Osteoblast (primary cell): ENCODE data around the gene IMPA2. TPM values are rescaled to one million over a fixed set of nuclear protein-coding genes. Genes with fewer than 3 reads are reported as not detected.

ENCODE experiments used
- DNase-seq: peaks from one replicate; pipeline ENCODE4 v3.0.0; 2011; ENCODE audit warnings: low spot score, mixed read lengths; ENCODE audit not compliant: insufficient read length; ENCODE audit errors: missing footprints
- H2AFZ ChIP-seq: 2 replicates; pipeline ENCODE4 v1.6.0; 2011; ENCODE audit warnings: mild to moderate bottlenecking, low read length
- H3K27ac ChIP-seq: 2 replicates; pipeline ENCODE4 v1.5.1; 2011; ENCODE audit warnings: mild to moderate bottlenecking, low read depth, low read length, moderate library complexity
- H3K27me3 ChIP-seq: 2 replicates; pipeline ENCODE4 v1.6.0; 2012; ENCODE audit warnings: mild to moderate bottlenecking, control low read depth, inconsistent platforms, low read length, moderate library complexity; ENCODE audit not compliant: insufficient read depth
- H3K36me3 ChIP-seq: 2 replicates; pipeline ENCODE4 v1.5.1; 2011; ENCODE audit warnings: mild to moderate bottlenecking, low read length, control low read depth, moderate library complexity; ENCODE audit not compliant: insufficient read depth
- H3K4me1 ChIP-seq: 2 replicates; pipeline ENCODE4 v1.5.1; 2011; ENCODE audit warnings: mild to moderate bottlenecking, low read length, control low read depth, moderate library complexity; ENCODE audit not compliant: insufficient read depth
- H3K4me2 ChIP-seq: 2 replicates; pipeline ENCODE4 v1.6.0; 2011; ENCODE audit warnings: mild to moderate bottlenecking, low read length; ENCODE audit not compliant: insufficient read depth
- H3K4me3 ChIP-seq: fragments of 200-600 bp; sonication (generic); 3 replicates; pipeline ENCODE4 v1.5.1; 2012; ENCODE audit warnings: mild to moderate bottlenecking, low read length, inconsistent platforms; ENCODE audit not compliant: insufficient read depth
- H3K79me2 ChIP-seq: 2 replicates; pipeline ENCODE4 v1.6.0; 2012; ENCODE audit warnings: mild to moderate bottlenecking, low read length, control low read depth, inconsistent platforms; ENCODE audit not compliant: insufficient read depth
- H3K9me3 ChIP-seq: 2 replicates; pipeline ENCODE4 v1.5.1; 2011; ENCODE audit warnings: low read depth, low read length, control low read depth
- H4K20me1 ChIP-seq: 2 replicates; pipeline ENCODE4 v1.6.0; 2012; ENCODE audit warnings: mild to moderate bottlenecking, low read length, control low read depth; ENCODE audit not compliant: insufficient read depth
- total RNA-seq: library from RNA; depleted of rRNA; stranded (reverse); fragments of >200 nt; gene quantifications from 2 replicates; pipeline ENCODE4 v1.2.3, GENCODE V29; 2012
- TF ChIP-seq, protein P1 (sequence below): IDR thresholded peaks from 2 replicates; pipeline ENCODE4 v1.5.1; 2011; ENCODE audit warnings: mild to moderate bottlenecking, low read depth, low read length, moderate library complexity; ENCODE audit errors: extremely low read depth

IMPA2 gene
- total RNA-seq, 1 donor, result 11.2 TPM

DNA sequence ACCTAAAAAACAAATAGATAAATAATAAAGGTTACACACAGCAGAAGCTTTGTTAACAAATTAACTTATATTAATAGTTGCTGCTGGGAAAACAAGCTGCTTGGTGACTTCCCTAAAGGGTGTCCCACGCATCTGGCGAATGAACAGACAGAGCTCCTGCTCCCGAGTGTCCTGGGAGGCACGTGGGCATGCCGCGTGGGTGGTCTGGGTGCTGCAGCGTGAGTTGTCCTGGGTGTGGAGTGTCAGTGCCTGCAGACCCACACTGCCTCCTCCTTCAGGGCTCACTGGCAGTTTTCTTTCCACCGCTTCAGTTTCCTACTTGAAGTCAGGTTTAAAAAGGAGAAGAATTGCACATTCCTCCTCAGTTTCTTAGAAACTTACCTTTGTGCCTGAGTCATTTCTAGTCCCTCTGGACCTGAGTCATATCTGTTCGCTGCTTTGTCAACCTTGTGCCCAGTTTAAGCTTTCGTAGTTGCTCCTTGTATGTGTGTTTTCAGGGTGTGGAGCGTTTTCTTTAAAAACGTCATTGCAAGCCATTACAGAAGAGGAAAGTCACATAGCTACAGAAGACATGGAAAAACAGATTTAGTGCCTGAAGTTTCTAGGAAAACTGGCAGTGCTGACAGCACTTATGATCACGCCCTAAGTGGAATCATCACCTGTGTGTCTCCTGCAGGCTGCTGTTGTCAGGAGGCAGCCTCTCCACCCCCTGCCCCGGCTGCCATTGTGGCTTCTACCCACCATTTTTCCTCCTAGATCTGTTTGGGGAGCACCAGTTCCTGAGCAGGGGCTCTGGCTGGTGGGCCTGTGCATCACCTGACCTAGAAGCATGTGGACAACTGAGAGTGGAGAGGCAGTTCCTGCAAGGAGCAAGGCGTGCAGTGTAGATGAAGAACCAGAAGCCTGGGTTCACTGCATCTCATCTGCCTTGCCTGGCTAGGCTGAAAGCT is 24.5 kb downstream of the IMPA2 start:
- Histone ChIP-seq H3K27me3 (no peaks in the 10 kb centered on the region), H3K4me3 (no peak overlapping the region), H3K36me3 (no peaks in the 10 kb centered on the region), H2AFZ (peak overlapping the region; percentile 12), H3K9me3 (no peaks in the 10 kb centered on the region), H3K4me1 (peaks cover 8% of the 10 kb centered on the region), H3K27ac (no peak overlapping the region), H3K4me2 (peak overlapping the region; percentile 46), H3K79me2 (no peaks in the 10 kb centered on the region), H4K20me1 (no peaks in the 10 kb centered on the region)
- DNase-seq, result peak; percentile 87
- TF ChIP-seq, protein P1, sequence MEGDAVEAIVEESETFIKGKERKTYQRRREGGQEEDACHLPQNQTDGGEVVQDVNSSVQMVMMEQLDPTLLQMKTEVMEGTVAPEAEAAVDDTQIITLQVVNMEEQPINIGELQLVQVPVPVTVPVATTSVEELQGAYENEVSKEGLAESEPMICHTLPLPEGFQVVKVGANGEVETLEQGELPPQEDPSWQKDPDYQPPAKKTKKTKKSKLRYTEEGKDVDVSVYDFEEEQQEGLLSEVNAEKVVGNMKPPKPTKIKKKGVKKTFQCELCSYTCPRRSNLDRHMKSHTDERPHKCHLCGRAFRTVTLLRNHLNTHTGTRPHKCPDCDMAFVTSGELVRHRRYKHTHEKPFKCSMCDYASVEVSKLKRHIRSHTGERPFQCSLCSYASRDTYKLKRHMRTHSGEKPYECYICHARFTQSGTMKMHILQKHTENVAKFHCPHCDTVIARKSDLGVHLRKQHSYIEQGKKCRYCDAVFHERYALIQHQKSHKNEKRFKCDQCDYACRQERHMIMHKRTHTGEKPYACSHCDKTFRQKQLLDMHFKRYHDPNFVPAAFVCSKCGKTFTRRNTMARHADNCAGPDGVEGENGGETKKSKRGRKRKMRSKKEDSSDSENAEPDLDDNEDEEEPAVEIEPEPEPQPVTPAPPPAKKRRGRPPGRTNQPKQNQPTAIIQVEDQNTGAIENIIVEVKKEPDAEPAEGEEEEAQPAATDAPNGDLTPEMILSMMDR, result no peak

DNA sequence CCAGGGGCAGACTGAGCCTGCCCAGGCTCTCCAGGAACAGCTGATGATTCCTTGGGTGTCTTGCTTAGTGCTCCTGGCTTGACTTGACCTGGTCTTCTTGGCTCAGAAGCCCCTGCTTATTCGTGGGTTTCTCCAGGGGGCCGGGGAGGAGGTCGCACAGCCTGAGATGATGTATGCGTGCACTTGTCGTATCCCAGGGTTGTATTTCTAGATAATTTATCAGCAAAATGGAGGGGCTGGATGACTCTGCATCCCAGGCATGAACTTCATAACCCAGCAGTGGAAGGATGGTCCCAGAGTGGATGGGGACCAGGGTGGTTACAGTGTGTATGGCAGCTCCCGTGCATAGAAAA is 25.2 kb downstream of the IMPA2 start:
- H3K27ac ChIP-seq, result no peak overlapping the region
- no peak overlapping the region for H2AFZ ChIP-seq

DNA sequence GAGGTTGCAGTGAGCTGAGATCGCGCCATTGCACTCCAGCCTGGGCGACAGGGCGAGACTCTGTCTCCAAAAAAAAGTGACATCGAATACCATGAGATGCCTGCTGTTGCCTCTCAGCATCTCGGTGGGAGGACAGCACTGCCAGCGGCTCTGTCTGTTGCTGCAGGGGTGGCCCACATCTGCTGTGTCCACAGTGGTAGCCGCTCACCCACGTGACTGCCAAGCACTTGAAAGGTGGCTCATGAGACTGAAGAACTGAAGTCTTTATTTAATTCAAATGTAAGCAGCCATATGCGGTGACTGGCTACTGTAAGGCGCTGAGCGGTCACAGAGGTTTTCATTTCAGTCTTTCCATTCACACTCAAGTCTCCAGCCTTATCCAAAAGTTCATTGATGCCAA is 25.8 kb downstream of the IMPA2 start:
- TF ChIP-seq, protein P1, result no peak
- Histone ChIP-seq H3K4me2 (no peak overlapping the region), H3K4me1 (peaks cover 19% of the 10 kb centered on the region), H3K4me3 (no peak overlapping the region), H4K20me1 (no peaks in the 10 kb centered on the region), H3K79me2 (no peaks in the 10 kb centered on the region), H3K27ac (no peak overlapping the region), H3K27me3 (no peaks in the 10 kb centered on the region), H2AFZ (no peak overlapping the region), H3K36me3 (no peaks in the 10 kb centered on the region), H3K9me3 (no peaks in the 10 kb centered on the region)
- DNase-seq, result peak; percentile 19

More for the DNA sequence above, 25.2 kb downstream of the IMPA2 start:
- Histone ChIP-seq H4K20me1 (no peaks in the 10 kb centered on the region), H3K36me3 (no peaks in the 10 kb centered on the region), H3K4me3 (no peak overlapping the region), H3K4me1 (peaks cover 13% of the 10 kb centered on the region), H3K4me2 (no peak overlapping the region), H3K79me2 (no peaks in the 10 kb centered on the region), H3K27me3 (no peaks in the 10 kb centered on the region), H3K9me3 (no peaks in the 10 kb centered on the region)
- TF ChIP-seq, protein P1, result no peak
- no peak for DNase-seq

DNA sequence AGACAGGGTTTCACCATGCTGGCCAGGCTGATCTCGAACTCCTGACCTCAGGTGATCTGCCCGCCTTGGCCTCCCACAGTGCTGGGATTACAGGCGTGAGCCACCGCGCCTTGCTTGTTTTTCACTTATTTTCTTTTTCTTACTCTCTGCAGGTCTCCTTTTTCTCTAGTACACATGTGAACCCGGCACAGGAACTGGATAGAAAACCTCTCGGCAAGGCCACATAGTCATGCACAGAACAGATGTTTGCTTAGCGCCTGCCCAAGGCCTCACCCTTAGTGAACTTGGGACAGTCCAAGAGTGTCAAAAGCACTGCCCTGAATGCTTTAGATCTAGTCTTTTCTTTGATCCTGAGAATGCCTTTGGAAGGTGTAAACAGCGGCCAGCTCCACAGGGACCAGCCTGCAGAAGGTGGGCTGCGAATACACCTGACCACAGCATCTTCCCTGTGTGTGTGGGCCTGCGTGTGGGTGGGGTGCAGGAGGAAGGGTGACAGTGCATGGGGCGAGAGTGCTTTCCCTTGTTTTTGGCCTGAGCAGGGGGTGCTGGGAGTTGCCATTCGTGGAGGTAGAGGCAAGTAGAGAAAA is 27.0 kb downstream of the IMPA2 start:
- DNase-seq, result no peak
- Histone ChIP-seq H3K27me3 (no peaks in the 10 kb centered on the region), H2AFZ (no peak overlapping the region), H3K36me3 (no peaks in the 10 kb centered on the region), H3K79me2 (no peaks in the 10 kb centered on the region), H4K20me1 (no peaks in the 10 kb centered on the region), H3K4me1 (peaks cover 26% of the 10 kb centered on the region), H3K4me2 (no peak overlapping the region), H3K9me3 (no peaks in the 10 kb centered on the region), H3K4me3 (no peak overlapping the region), H3K27ac (no peak overlapping the region)
- TF ChIP-seq, protein P1, result no peak
